WI38 (cell line): ENCODE data around the gene CXXC5.
"Not testable (repeated sequence)": the region's sequence is repeated elsewhere in the genome, so short reads cannot be mapped to it uniquely, and the experiment has no call there.

Experiments
- H3K4me3 ChIP-seq: 2 replicates; pipeline ENCODE4 v1.5.1; 2011; ENCODE audit warnings: low read depth, mild to moderate bottlenecking, control low read depth, low read length
- TF ChIP-seq, protein P1 (sequence below): IDR thresholded peaks from 2 replicates; pipeline ENCODE4 v1.5.1; 2012; ENCODE audit warnings: low read depth, mild to moderate bottlenecking, control low read depth, low read length

Gene CXXC5

DNA sequence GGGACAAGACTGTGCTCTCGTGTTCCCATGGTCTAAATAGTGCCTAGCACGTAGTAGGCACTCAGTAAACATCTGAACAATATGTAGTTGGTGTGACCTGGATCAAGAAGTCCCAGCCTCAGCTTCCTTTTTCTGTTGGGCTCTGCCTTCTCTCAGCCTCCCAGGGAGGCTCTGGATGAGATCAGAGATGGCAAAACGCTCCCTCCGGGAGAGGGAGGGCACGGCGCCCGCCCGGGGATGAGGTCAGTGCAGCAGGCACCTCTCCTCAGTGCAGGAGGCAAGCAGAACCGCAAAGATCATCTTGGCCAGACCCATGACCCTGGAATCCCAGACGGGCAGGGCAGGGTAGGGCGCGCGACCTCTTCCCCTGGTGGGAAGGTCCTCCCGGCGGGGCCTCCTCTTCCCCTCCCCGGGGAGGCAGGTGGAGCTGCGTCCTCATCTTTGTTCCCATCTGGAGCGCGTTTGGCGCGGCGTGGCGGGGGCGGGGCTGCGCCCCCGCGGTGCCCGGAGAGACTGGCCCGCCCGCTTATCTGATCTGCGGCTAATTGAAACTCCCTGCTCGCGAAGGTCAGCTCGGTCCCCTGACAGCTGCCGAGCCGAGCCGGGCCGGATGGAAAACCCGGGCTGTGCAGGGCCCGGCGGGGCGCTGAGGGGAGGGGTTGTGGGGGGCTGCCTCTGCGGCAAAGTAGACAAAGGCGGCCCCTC, 60.9 kb downstream of the CXXC5 start:
- no peak overlapping the region for H3K4me3 ChIP-seq
- TF ChIP-seq, protein P1, sequence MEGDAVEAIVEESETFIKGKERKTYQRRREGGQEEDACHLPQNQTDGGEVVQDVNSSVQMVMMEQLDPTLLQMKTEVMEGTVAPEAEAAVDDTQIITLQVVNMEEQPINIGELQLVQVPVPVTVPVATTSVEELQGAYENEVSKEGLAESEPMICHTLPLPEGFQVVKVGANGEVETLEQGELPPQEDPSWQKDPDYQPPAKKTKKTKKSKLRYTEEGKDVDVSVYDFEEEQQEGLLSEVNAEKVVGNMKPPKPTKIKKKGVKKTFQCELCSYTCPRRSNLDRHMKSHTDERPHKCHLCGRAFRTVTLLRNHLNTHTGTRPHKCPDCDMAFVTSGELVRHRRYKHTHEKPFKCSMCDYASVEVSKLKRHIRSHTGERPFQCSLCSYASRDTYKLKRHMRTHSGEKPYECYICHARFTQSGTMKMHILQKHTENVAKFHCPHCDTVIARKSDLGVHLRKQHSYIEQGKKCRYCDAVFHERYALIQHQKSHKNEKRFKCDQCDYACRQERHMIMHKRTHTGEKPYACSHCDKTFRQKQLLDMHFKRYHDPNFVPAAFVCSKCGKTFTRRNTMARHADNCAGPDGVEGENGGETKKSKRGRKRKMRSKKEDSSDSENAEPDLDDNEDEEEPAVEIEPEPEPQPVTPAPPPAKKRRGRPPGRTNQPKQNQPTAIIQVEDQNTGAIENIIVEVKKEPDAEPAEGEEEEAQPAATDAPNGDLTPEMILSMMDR = no peak

DNA sequence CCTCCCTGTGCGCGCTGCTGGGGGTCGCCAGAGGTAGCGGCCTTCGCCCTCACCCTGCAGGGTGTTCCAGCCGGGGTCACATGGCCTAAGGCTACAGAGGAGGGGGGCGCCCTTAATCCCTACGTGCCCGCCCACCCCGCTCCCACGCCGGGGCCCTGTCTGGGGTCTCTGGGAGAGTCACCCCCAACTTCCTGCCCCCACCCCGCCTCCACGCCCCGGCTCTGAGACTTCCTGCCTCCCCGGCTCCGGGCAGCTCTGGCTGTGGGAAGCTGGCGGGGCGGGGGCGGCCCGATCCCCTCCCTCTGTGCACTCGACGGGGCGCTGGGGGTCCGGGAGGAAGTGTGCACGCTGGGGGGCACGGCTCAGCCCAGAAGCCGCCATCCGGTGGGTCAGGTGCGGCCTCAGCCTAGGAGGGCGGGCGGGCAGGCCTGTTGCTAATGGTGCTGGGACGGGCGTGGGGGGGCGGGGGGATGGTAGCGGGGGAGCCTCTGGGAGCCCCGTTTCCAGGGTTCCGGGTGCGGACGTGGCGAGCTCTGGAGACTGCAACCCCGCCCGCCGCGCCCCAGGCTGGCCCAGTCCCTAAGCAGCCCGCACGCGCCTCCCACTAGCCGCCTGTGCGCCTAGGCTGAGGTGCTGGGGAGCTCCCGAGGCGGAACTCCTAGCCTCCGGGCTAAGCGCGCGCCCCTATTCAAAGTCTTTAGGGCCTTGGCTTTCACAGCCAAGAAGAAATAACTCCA, 61.6 kb downstream of the CXXC5 start:
- TF ChIP-seq, protein P1 = no peak
- no peak overlapping the region for H3K4me3 ChIP-seq

- TF ChIP-seq, protein P1 = no peak
- H3K4me3 ChIP-seq = peak overlapping the region; percentile 63
Measured at GRCh38 chr5:139710319-139711066, 62.3 kb downstream of the CXXC5 start.

- TF ChIP-seq, protein P1 = no peak
- peak overlapping the region; percentile 63 for H3K4me3 ChIP-seq
Measured at GRCh38 chr5:139711067-139711905, 63.1 kb downstream of the CXXC5 start.

DNA sequence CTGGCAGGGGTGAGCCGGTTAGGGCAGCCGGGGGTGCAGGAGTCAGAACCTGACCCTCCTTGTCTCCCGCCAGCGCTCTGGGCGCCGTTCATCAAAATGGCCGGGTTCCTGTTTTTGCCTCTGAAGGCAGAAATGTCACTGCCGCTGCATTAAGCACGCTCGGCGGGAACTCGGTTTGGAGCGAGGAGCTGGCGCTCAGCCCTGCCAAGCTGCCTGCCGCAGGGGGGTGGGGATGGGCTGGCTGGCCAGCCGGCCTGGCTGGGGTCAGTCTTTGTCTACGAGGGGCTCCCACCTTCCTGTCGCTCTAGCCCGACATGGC, 63.7 kb downstream of the CXXC5 start:
- no peak overlapping the region; the same call in 1 of the 2 replicates for H3K4me3 ChIP-seq
- TF ChIP-seq, protein P1 = no peak

GRCh38 chr5:139712412-139712811, 64.3 kb downstream of the CXXC5 start:
- no peak overlapping the region for H3K4me3 ChIP-seq
- TF ChIP-seq, protein P1 = no peak

GRCh38 chr5:139713898-139714297, 65.7 kb downstream of the CXXC5 start:
- not testable (repeated sequence) for H3K4me3 ChIP-seq
